AG09309 (cell line): ENCODE results near the gene PAX2.

Experiments used
- DNase-seq: peaks from one replicate; pipeline ENCODE4 v3.0.0-alpha.2; 2010; ENCODE audit warnings: low read depth
- H3K4me3 ChIP-seq: 2 replicates; pipeline ENCODE4 v1.5.1; 2011; ENCODE audit warnings: mild to moderate bottlenecking, low read depth, low read length, moderate library complexity; ENCODE audit not compliant: control insufficient read depth
- CTCF ChIP-seq: IDR thresholded peaks from 2 replicates; pipeline ENCODE4 v1.5.1; 2011; ENCODE audit warnings: mild to moderate bottlenecking, low read depth, low read length, inconsistent platforms; ENCODE audit not compliant: insufficient read depth, control insufficient read depth; ENCODE audit errors: missing control alignments

PAX2 gene

DNA sequence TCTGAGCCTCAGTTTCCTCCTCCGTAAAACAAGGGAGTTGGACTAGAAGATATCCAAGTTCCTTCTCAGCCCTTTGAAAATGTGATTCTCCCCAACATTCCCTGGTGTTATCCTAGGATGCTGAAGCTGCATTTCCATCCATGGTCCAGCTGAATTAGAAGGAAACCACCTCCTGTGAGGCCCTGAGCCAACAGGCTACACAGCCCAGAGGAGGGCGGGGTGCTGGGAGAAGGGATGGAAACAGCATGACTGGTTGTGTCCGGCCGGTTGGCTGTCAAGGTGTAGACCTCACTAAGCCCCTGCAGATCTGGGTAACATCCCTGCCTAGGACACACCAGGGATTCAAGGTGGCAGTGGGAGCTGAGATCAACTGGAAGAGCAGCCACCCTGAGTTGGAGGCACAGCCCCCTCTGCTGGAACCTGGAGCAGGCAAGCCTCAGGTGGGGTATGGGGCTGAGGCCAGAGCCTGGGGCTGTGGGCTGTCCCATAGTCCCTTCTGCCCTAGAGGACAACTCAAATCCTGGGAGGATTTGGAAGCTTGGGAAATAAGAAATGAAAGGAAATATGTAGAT lies 72.0 kb downstream of the PAX2 start:
- H3K4me3 ChIP-seq: no peak overlapping the region
- TF ChIP-seq CTCF: no peak
- DNase-seq: no peak

GRCh38 chr10:100819424-100819823 lies 74.0 kb downstream of the PAX2 start:
- DNase-seq: no peak
- no peak for TF ChIP-seq CTCF
- no peak overlapping the region for H3K4me3 ChIP-seq

DNA sequence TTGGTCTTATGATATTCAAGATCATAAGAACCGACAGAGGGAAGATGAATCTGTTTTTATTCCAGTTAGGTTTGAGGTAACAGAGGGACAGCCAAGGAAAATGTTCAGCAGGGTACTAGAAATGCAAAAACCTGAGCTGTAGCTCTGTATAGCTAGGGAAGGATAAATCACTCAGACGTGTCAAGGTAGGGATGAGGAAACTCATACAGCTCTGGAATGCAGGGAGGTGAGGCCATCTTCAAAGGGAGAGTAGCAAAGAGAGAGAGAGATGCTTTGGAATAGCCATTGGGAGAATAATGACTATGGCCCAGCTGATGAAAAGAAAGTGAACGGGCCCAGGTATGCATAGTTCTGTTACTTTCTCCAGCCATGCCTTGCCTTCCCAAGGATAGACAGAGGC lies 77.8 kb downstream of the PAX2 start:
- no peak for TF ChIP-seq CTCF
- DNase-seq: no peak
- no peak overlapping the region for H3K4me3 ChIP-seq

- no peak for DNase-seq
- no peak overlapping the region for H3K4me3 ChIP-seq
Observed at GRCh38 chr10:100824886-100825285, 79.5 kb downstream of the PAX2 start.

GRCh38 chr10:100825325-100825875 lies 80.0 kb downstream of the PAX2 start:
- TF ChIP-seq CTCF: no peak
- no peak overlapping the region for H3K4me3 ChIP-seq
- no peak for DNase-seq

More at GRCh38 chr10:100824886-100825285, 79.5 kb downstream of the PAX2 start:
- no peak for TF ChIP-seq CTCF

DNA sequence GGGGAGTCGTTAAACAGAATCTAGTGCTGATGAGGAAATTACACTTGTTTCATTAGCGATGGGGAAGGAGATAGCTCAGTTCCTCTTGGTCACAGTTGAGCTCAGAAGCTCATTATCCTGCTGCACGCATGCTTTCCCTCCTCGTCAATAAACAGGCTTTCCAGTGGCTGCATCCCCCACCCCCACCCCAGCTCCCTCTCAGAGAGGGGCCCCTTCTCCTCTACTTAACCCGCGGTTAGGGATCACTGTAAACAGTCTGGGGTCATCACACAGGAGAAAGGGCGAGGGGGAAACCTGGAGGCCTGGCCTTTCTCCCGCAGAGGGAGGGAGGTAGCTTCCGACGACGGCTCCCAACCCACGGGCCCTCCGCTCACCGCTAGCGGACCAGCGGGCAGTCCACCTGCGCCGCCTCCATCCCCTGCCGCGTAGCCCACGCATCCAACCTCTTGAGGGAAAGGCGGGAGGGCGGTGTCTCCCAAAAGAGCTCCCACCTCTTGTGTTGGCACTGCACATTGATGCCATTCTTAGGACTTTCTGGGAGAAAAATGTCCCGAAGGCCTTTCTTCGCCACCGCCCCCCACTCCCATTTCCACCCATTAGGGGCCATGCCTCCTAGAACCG lies 80.8 kb downstream of the PAX2 start:
- no peak for TF ChIP-seq CTCF
- no peak for DNase-seq
- no peak overlapping the region for H3K4me3 ChIP-seq
